ENCODE results near the gene YIPF3. TPM values are rescaled to one million over a fixed set of nuclear protein-coding genes. Genes with fewer than 3 reads are reported as not detected.
"Not testable (repeated sequence)": the region's sequence is repeated elsewhere in the genome, so short reads cannot be mapped to it uniquely, and the experiment has no call there.

YIPF3 gene
- total and polyA plus RNA-seq, 5 donors from 2014 or later: 59.2 to 135 (median 106) TPM

DNA sequence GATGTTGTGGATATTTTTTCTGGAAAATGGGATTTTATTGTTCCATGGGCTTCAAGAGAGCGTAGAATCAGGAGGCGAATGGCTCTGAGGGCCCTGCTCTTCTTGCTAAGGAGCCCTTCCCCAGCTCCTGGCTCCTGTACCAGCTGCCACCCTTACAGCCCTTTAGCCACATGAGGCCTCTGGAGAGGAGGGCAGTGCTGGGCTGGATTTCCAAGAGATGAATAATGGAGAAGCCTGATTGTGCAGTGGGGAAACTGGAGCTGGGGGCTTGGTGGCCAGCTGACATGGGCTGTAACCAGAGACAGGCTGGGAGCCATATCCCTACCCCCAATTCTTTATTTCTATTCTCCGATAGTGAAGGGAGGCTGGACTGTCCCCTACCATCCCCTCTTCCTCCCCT lies 15.8 kb downstream of the YIPF3 start:
- Histone ChIP-seq H3K27ac (ENCODE audit: insufficient read depth, low read length, poor library complexity, severe bottlenecking) (no peak overlapping the region), H3K36me3 (ENCODE audit: control insufficient read depth, insufficient read depth, low read length) (peaks cover 61% of the 10 kb centered on the region), H3K9me3 (ENCODE audit: control insufficient read depth in 2 of 2, low read length in 2 of 2) (no peaks in the 10 kb centered on the region), H3K27me3 (ENCODE audit: control insufficient read depth, insufficient read depth, low read length) (no peaks in the 10 kb centered on the region), H3K4me1 (ENCODE audit: control insufficient read depth, insufficient read depth, low read length, poor library complexity, severe bottlenecking) (peaks cover 2% of the 10 kb centered on the region), H3K4me3 (ENCODE audit: low read depth, low read length) (no peak overlapping the region)
- Mint-ChIP-seq H3K27ac (peak overlapping the region in 1 of 3 donors; percentile 71), H3K4me3 (no peak overlapping the region), H3K4me1 (peaks cover 0 to 5% (median 1%) of the 10 kb centered on the region in 4 donors), H3K9me3 (no peaks in the 10 kb centered on the region), H3K27me3 (no peaks in the 10 kb centered on the region), H3K36me3 (peaks cover 19% of the 10 kb centered on the region)
- ATAC-seq (ENCODE audit: low read depth in 2 of 2) (no peak), DNase-seq (no peak)

DNA sequence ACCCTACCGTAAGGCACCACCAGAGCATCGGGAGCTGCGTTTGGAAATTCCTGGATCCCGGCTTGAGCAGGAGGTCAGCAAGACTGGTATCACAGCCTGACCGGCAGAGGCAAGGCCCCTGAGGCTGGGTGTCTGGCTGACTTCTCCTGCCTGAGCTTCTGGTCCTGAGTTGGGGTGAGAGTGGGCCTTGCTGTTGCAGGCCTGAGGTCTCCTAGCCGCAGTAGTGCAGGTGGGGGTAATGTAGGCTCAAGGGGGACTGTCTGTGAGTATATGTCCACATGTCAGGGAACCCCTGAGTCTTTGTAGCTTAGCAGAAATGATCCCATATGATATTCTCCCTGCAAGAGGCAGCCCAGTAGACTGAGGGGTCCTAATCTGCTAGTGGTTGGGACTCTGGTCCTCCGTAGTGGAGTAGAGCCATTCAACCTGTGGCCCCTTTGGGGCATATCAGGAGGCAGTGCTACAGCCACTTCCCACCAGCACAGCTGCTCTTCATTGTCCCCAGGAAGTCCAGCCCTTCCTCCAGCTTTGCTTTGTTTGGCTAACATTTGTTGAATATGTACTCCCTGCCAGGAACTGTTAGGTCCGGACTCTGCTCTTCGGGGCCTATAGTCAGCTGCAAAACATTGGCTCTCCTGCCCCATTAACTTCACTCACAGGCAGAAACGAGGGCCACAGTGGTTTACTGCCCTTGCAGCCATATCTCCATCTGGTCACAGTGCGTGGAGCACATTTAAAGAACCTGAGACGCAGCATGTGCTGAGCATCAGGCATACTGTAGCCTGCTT lies 17.5 kb downstream of the YIPF3 start:
- Histone ChIP-seq H3K9me3 (ENCODE audit: control insufficient read depth in 2 of 2, low read length in 2 of 2) (no peaks in the 10 kb centered on the region), H3K27ac (ENCODE audit: insufficient read depth, low read length, poor library complexity, severe bottlenecking) (no peak overlapping the region), H3K36me3 (ENCODE audit: control insufficient read depth, insufficient read depth, low read length) (peaks cover 50% of the 10 kb centered on the region), H3K27me3 (ENCODE audit: control insufficient read depth, insufficient read depth, low read length) (no peaks in the 10 kb centered on the region), H3K4me3 (ENCODE audit: low read depth, low read length) (no peak overlapping the region), H3K4me1 (ENCODE audit: control insufficient read depth, insufficient read depth, low read length, poor library complexity, severe bottlenecking) (peaks cover 18% of the 10 kb centered on the region)
- peaks cover 0 to 20% (median 14%) of the 10 kb centered on the region in 4 donors for H3K4me1 Mint-ChIP-seq
- H3K9me3 Mint-ChIP-seq: no peaks in the 10 kb centered on the region
- no peaks in the 10 kb centered on the region for H3K27me3 Mint-ChIP-seq
- DNase-seq: no peak
- ATAC-seq (ENCODE audit: low read depth in 2 of 2): no peak
- H3K36me3 Mint-ChIP-seq: peaks cover 19% of the 10 kb centered on the region
- H3K4me3 Mint-ChIP-seq: peak overlapping the region in 1 of 4 donors; percentile 51
- peak overlapping the region in 1 of 3 donors; percentile 59 for H3K27ac Mint-ChIP-seq

DNA sequence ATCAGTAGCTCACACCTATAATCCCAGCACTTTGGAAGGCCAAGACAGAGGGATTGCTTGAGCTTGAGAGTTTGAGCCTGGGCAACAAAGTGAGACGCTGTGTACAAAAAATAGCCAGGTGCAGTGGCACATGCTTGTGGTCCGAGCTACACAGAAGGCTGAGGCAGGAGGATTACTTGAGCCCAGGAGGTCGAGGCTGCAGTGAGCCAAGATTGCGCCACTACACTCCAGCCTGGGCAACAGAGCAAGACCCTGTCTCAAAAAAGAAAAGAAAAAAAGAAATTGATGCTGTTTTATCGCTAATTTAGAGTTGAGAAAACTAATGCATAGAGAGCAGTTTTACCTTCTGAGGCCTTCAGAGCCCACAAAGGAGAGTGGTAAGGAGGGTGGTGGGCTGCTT lies 18.4 kb downstream of the YIPF3 start:
- H3K27me3 ChIP-seq (ENCODE audit: control insufficient read depth, insufficient read depth, low read length): not testable (repeated sequence)

DNA sequence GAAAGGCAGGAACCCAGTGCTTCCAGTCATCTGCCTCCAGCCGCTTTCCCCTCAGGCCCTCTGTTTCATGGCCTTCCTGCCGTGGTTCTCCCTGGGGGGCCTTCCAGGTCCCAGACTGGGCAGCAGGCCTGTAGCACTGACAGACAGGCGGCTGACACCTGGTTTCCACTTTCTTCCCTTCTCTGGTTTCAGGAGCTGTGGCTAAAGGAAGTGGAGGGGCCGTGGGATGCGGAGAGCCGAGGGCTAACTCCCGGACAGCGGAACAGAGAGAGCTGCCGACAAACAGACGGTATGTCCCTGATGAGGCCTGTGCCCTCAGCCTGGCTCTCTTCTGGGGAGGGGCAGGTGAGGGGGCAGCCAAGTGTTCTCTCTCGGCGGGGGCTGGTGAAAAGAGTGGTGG lies 19.0 kb downstream of the YIPF3 start:
- H3K27ac ChIP-seq (ENCODE audit: insufficient read depth, low read length, poor library complexity, severe bottlenecking): no peak overlapping the region
- peak overlapping the region in 1 of 3 donors; percentile 25 for H3K27ac Mint-ChIP-seq
- H3K4me3 ChIP-seq (ENCODE audit: low read depth, low read length): no peak overlapping the region
- H3K9me3 ChIP-seq (ENCODE audit: control insufficient read depth in 2 of 2, low read length in 2 of 2): no peaks in the 10 kb centered on the region
- no peak for ATAC-seq (ENCODE audit: low read depth in 2 of 2)
- H3K27me3 ChIP-seq (ENCODE audit: control insufficient read depth, insufficient read depth, low read length): no peaks in the 10 kb centered on the region
- H3K27me3 Mint-ChIP-seq: no peaks in the 10 kb centered on the region
- H3K36me3 ChIP-seq (ENCODE audit: control insufficient read depth, insufficient read depth, low read length): peaks cover 38% of the 10 kb centered on the region
- peaks cover 4 to 32% (median 21%) of the 10 kb centered on the region in 4 donors for H3K4me1 Mint-ChIP-seq
- H3K9me3 Mint-ChIP-seq: no peaks in the 10 kb centered on the region
- peaks cover 19% of the 10 kb centered on the region for H3K36me3 Mint-ChIP-seq
- H3K4me3 Mint-ChIP-seq: no peak overlapping the region
- no peak for DNase-seq
- H3K4me1 ChIP-seq (ENCODE audit: control insufficient read depth, insufficient read depth, low read length, poor library complexity, severe bottlenecking): peaks cover 25% of the 10 kb centered on the region

More for the DNA sequence above, 18.4 kb downstream of the YIPF3 start:
- not testable (repeated sequence) for H3K27ac ChIP-seq (ENCODE audit: insufficient read depth, low read length, poor library complexity, severe bottlenecking); H3K27ac Mint-ChIP-seq; ATAC-seq (ENCODE audit: low read depth in 2 of 2); H3K4me3 ChIP-seq (ENCODE audit: low read depth, low read length); H3K27me3 Mint-ChIP-seq; DNase-seq; H3K4me3 Mint-ChIP-seq; H3K9me3 Mint-ChIP-seq; H3K9me3 ChIP-seq (ENCODE audit: control insufficient read depth in 2 of 2, low read length in 2 of 2)
- H3K36me3 ChIP-seq (ENCODE audit: control insufficient read depth, insufficient read depth, low read length): peaks cover 44% of the 10 kb centered on the region
- Mint-ChIP-seq H3K36me3 (peaks cover 15% of the 10 kb centered on the region), H3K4me1 (peaks cover 4 to 27% (median 20%) of the 10 kb centered on the region in 4 donors)
- peaks cover 25% of the 10 kb centered on the region for H3K4me1 ChIP-seq (ENCODE audit: control insufficient read depth, insufficient read depth, low read length, poor library complexity, severe bottlenecking)

DNA sequence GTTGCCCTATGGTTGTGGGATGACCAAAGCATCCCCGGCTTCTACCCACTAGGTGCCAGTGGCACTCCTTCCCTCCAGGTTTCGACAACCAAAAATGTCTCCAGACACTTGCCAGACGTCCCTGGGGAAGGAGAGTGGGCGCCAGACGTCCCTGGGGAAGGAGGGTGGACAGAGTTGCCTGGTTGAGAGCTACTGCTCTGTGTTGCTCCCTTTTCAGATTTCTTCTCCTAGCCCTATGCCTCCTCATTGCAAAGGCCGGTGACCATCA lies 19.7 kb downstream of the YIPF3 start:
- peak overlapping the region in 1 of 3 donors; percentile 29 for H3K27ac Mint-ChIP-seq
- Histone ChIP-seq H3K27me3 (ENCODE audit: control insufficient read depth, insufficient read depth, low read length) (no peaks in the 10 kb centered on the region), H3K4me3 (ENCODE audit: low read depth, low read length) (no peak overlapping the region), H3K36me3 (ENCODE audit: control insufficient read depth, insufficient read depth, low read length) (peaks cover 32% of the 10 kb centered on the region), H3K4me1 (ENCODE audit: control insufficient read depth, insufficient read depth, low read length, poor library complexity, severe bottlenecking) (peaks cover 25% of the 10 kb centered on the region), H3K9me3 (ENCODE audit: control insufficient read depth in 2 of 2, low read length in 2 of 2) (no peaks in the 10 kb centered on the region), H3K27ac (ENCODE audit: insufficient read depth, low read length, poor library complexity, severe bottlenecking) (no peak overlapping the region)
- H3K36me3 Mint-ChIP-seq: peaks cover 18% of the 10 kb centered on the region
- H3K4me3 Mint-ChIP-seq: no peak overlapping the region
- peaks cover 4 to 36% (median 23%) of the 10 kb centered on the region in 4 donors for H3K4me1 Mint-ChIP-seq
- H3K9me3 Mint-ChIP-seq: no peaks in the 10 kb centered on the region
- no peak for ATAC-seq (ENCODE audit: low read depth in 2 of 2)
- no peaks in the 10 kb centered on the region for H3K27me3 Mint-ChIP-seq
- DNase-seq: no peak

DNA sequence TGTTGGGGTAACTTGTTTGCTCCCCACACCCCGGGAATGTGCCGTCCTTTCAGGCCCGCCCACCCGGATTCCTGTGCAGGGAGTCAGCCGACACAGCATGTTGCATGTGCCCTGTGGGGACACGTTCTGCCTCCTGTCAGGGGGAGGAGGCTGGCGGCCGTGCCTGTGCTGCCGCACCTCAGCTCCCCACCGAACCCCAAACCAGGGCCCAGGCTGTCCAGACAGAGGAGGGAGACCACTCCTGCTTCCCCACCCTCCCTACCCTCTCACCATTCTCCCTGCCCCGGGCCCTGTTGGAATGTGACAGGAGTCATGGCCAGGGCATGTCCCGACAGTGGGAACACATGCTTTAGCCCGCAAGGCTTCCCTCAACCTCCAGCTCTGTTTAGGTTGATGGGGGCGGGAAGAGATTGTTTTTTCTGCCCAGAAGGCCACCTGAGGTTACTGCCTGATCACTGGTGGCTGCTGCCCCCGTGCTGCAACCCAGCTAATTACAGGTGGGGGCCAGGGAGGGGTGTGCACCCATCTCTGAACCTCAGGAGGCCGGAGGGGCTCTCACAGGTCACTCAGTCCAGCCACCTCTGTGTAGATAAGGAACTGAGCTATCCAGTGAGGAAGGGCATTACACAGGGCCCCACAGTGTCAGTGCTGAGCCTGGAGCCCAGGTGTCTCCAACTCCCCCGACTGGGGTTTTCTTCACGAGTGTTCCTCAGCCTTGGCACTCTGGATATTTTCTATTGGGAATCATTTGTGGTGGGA lies 20.2 kb downstream of the YIPF3 start:
- Histone ChIP-seq H3K4me1 (ENCODE audit: control insufficient read depth, insufficient read depth, low read length, poor library complexity, severe bottlenecking) (peaks cover 25% of the 10 kb centered on the region), H3K27me3 (ENCODE audit: control insufficient read depth, insufficient read depth, low read length) (no peaks in the 10 kb centered on the region), H3K36me3 (ENCODE audit: control insufficient read depth, insufficient read depth, low read length) (peaks cover 31% of the 10 kb centered on the region), H3K9me3 (ENCODE audit: control insufficient read depth in 2 of 2, low read length in 2 of 2) (no peaks in the 10 kb centered on the region), H3K4me3 (ENCODE audit: low read depth, low read length) (no peak overlapping the region), H3K27ac (ENCODE audit: insufficient read depth, low read length, poor library complexity, severe bottlenecking) (no peak overlapping the region)
- no peaks in the 10 kb centered on the region for H3K9me3 Mint-ChIP-seq
- DNase-seq (peak in 1 of 3 donors; percentile 15), ATAC-seq (ENCODE audit: low read depth in 2 of 2) (no peak)
- no peak overlapping the region for H3K4me3 Mint-ChIP-seq
- peaks cover 13% of the 10 kb centered on the region for H3K36me3 Mint-ChIP-seq
- H3K27ac Mint-ChIP-seq: peak overlapping the region in 1 of 3 donors; percentile 94
- no peaks in the 10 kb centered on the region for H3K27me3 Mint-ChIP-seq
- H3K4me1 Mint-ChIP-seq: peaks cover 4 to 37% (median 23%) of the 10 kb centered on the region in 4 donors

DNA sequence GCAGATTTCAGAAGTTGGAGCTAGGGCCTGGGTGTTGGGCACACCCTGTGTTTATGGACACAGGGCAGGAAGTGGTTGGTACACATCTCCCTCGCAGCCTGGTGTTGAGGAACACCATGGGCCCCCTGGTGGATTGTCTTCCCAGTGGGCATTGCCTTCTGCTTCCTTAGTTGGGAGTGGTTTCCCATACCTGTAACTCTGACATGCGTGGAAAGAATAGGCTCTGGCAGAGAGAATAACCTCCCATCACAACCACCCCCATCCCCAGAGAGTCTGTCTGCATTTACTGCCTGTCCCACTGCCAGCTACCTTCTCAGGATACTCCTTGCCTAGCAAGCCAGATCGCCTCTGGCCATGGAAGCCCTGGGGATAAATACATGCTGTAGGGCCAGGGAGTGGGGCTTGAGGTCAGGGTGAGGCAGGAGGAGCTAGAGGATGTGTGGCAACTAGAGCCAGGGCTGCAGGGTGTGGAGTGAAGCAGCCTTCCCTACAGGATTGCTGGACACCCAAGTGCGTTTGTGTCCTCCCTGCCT lies 21.3 kb downstream of the YIPF3 start:
- Mint-ChIP-seq H3K4me1 (peaks cover 4 to 37% (median 23%) of the 10 kb centered on the region in 4 donors), H3K4me3 (peak overlapping the region in 3 of 4 donors; percentile 6 to 64 (median 46)), H3K9me3 (no peaks in the 10 kb centered on the region), H3K27ac (peak overlapping the region; percentile 88 to 94 (median 93)), H3K27me3 (no peaks in the 10 kb centered on the region), H3K36me3 (peaks cover 13% of the 10 kb centered on the region)
- Histone ChIP-seq H3K9me3 (ENCODE audit: control insufficient read depth in 2 of 2, low read length in 2 of 2) (no peaks in the 10 kb centered on the region), H3K27ac (ENCODE audit: insufficient read depth, low read length, poor library complexity, severe bottlenecking) (peak overlapping the region; percentile 16), H3K36me3 (ENCODE audit: control insufficient read depth, insufficient read depth, low read length) (peaks cover 22% of the 10 kb centered on the region), H3K4me3 (ENCODE audit: low read depth, low read length) (no peak overlapping the region), H3K27me3 (ENCODE audit: control insufficient read depth, insufficient read depth, low read length) (no peaks in the 10 kb centered on the region), H3K4me1 (ENCODE audit: control insufficient read depth, insufficient read depth, low read length, poor library complexity, severe bottlenecking) (peaks cover 25% of the 10 kb centered on the region)
- DNase-seq (peak in 2 of 3 donors; percentile 23 to 62), ATAC-seq (ENCODE audit: low read depth in 2 of 2) (peak; percentile 61 to 72)

Measured in CD4-positive, CD25-positive, alpha-beta regulatory T cell (primary cell).